ENCODE data around the gene CXCL13.
A peak's percentile ranks its signal among the peaks of the same experiment; 100 is the strongest.

CXCL13 gene

DNA sequence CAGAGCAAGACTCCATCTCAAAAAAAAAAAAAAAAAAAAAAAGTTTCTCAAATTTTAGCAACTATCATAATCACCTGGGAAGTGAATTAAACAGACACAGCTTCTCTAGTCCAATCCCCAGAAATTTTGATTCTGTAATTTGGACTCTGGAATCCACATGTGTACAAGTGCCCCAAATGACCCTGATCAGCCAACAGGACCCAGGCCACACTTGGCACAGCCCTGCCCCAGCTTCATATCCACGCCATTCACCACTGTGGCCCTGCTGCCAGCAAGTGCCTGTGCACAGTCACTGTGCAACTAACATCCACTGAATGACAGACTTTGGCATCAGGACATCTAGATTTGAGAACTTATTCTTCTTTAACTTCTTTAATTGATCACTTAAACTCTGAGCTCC, 14.1 kb upstream of the CXCL13 start:
- H3K4me3 ChIP-seq (ENCODE audit: low read depth, low read length) = no peak overlapping the region
- TF ChIP-seq, protein P1, sequence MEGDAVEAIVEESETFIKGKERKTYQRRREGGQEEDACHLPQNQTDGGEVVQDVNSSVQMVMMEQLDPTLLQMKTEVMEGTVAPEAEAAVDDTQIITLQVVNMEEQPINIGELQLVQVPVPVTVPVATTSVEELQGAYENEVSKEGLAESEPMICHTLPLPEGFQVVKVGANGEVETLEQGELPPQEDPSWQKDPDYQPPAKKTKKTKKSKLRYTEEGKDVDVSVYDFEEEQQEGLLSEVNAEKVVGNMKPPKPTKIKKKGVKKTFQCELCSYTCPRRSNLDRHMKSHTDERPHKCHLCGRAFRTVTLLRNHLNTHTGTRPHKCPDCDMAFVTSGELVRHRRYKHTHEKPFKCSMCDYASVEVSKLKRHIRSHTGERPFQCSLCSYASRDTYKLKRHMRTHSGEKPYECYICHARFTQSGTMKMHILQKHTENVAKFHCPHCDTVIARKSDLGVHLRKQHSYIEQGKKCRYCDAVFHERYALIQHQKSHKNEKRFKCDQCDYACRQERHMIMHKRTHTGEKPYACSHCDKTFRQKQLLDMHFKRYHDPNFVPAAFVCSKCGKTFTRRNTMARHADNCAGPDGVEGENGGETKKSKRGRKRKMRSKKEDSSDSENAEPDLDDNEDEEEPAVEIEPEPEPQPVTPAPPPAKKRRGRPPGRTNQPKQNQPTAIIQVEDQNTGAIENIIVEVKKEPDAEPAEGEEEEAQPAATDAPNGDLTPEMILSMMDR (IDR thresholded peaks at IDR 0.05; ENCODE audit: low read depth, low read length) = no peak

DNA sequence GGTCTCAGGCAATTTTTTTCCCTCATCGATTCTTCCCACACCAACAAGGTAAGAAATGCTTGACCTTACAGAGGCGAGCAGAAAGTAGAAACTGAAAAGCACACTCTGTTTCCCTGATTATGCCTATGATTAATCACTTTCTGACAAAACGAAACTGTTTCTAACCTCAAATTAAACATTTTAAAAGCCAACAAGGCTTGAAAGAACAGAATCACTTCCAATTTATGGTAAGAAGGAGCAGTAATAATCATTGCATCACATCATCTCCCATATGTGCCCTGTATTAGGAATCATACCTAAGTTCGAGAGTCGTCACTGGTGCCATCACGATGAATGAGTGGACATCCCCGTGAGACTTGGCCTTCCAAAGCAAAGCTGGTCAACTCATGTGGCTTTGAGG, 12.5 kb upstream of the CXCL13 start:
- TF ChIP-seq, protein P1 (IDR thresholded peaks at IDR 0.05; ENCODE audit: low read depth, low read length) = no peak
- no peak overlapping the region for H3K4me3 ChIP-seq (ENCODE audit: low read depth, low read length)

DNA sequence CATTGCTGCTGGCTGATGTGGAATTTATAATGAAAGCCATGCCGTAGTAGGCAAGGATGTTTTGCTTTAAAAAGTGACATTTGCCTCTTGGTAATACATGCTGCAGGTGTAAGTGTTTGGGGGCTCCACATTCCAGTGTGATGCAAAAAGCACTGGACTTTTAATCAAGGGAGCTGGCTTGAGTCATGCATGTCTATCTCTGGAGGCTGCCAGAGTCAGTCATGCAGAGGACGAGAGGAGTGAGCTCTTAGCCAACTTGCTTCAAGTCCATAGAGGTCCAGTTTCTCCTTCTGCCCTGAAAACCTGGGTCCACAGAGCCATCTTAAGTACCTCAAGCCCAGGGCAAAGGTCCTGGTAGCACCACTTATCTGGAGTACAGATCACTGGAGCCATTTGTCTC, 11.6 kb upstream of the CXCL13 start:
- TF ChIP-seq, protein P1 (IDR thresholded peaks at IDR 0.05; ENCODE audit: low read depth, low read length) = no peak
- H3K4me3 ChIP-seq (ENCODE audit: low read depth, low read length) = no peak overlapping the region

DNA sequence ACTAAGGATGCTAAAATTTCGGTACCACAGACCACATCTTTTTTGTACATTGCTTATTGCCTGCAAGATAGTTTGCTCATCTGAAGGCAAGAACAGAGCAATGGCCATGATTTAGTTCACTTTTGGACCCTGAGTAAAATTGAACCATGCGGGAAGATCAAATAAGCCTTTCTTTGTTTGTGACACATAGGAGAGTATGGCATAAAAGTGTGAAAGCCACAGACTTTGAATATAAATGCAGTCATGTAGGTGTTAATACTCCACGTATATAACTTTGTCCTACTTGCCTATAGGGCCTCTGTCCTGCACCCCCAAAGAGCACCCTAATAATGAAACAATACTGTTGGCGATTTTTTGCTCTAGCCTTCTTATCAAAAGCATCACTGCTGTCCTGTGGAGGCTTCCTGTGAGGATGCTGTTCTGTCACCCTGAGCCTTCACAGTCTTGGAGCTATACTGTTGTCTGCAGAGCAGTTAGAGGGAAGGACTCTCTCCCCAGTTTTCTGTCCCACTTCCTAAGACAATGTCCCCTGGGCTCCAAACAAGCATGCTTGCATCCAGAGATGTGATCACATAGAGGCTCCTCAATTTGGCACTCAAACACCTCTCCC, 10.2 kb upstream of the CXCL13 start:
- no peak overlapping the region for H3K4me3 ChIP-seq (ENCODE audit: low read depth, low read length)
- TF ChIP-seq, protein P1 (IDR thresholded peaks at IDR 0.05; ENCODE audit: low read depth, low read length) = no peak

DNA sequence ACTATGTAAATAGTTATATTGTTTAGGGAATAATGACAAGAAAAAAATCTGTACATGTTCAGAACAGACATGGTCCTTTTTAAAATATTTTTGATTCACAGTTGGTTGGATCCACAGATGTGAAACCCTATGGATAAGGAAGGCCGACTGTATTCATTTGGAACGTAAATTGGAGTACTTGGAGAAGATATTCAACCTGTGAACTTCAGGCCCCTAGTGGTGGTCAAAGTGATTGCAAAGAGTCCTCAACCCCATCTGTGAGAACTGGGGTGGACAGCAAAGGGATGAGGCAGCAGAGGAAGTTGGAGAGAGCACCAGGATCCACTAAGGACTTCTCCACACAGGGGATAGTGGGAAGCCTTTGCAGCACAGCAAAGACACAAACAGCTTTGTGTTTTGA, 6.2 kb upstream of the CXCL13 start:
- TF ChIP-seq, protein P1 (IDR thresholded peaks at IDR 0.05; ENCODE audit: low read depth, low read length) = peak; percentile 60

DNA sequence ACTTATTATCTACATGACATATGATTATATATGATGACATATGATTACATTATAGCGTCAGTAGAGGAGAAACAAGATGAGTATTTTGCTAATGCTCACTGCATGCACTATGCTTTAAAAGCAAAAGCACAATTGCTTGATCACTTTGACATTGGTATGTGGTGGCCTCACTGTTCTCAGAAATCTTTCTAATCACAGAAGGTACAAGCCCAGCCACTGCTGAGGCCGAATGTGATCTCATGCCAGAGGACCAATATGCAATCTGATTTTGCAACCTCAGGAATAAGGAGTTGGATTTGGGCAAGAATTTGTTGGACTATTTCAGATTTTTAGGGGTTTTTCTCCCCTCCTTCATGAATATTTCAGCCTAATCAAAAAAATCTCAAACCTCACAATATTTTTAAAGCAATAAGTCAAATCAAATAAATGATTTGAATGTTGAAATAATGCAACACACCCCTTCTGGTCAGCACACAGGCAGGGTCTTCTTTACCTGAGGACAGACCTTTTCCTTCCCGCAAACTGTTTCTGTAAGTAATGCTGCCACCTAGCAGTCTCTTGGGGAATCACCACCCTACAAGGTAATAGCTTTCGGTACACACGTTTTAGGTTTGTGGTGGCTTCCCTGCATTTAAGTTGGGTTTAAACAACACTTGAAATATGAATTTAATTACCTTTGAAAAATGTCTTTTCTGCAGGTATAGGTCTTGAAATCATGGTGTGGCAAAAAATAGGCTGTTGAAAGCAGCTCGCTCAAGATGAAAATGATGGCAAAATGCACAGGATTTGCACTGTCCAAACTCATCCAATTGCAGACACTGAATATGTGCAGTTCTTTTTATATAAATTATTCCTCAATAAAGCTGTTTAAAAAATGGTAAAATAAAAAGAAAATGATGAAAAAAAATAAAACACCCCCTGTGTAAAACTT, 4.8 kb upstream of the CXCL13 start:
- TF ChIP-seq, protein P1 (IDR thresholded peaks at IDR 0.05; ENCODE audit: low read depth, low read length) = peak; percentile 74
- H3K4me3 ChIP-seq (ENCODE audit: low read depth, low read length) = no peak overlapping the region

More for the DNA sequence above, 6.2 kb upstream of the CXCL13 start:
- H3K4me3 ChIP-seq (ENCODE audit: low read depth, low read length) = no peak overlapping the region

DNA sequence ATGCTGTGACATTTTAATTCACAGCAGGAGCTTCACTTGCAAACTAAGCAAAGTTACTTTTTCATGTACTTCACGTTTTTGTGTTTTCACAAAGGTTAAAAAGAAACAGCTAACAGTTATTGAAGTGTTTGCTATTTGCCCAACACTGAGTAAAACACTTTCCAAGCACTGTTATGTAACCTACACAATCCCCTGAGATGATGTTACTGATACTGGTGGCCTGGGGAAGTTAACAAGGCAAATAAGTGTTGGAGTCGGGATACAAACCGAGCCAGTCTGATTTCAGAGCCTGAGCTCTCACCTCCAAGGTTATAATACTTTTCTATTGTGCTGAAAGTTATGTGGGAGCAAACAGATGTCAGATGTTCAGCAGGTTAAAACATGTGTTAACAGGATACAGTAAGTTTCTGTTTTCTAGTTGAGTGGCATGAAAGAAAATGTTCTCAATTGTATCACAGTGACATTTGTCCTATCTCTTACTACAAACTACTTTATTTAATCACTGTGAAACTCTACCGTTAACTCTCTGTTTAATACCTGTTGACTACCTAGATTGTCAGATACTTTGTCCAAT, 3.9 kb upstream of the CXCL13 start:
- H3K4me3 ChIP-seq (ENCODE audit: low read depth, low read length) = no peak overlapping the region
- TF ChIP-seq, protein P1 (IDR thresholded peaks at IDR 0.05; ENCODE audit: low read depth, low read length) = no peak

Data from WI38 (cell line).